Transverse colon (tissue), 4 donors: Measurements from ENCODE around the gene ZCCHC3.
A peak's percentile ranks its signal among the peaks of the same experiment; 100 is the strongest.

ENCODE experiments used
- CTCF ChIP-seq, 5 experiments: fragments of 200-600 bp in 3 of 5; fragments of 450-650 bp in 2 of 5; sonication (generic) in 3 of 5; IDR thresholded peaks; 1 replicate in 2 of 5; 2 replicates in 3 of 5; pipeline ENCODE4 v1.5.1; 2016 to 2017; ENCODE audit warnings: antibody characterized with exemption in 5 of 5, inconsistent platforms in 3 of 5, mild to moderate bottlenecking in 2 of 5, moderate library complexity in 1 of 5
- EP300 ChIP-seq: sonication (generic); formaldehyde crosslinking; IDR thresholded peaks from one replicate; pipeline ENCODE4 v1.6.1; 2017; ENCODE audit warnings: antibody characterized with exemption, low read depth
- POLR2AphosphoS5 ChIP-seq, 3 donors: sonication (generic); formaldehyde crosslinking; IDR thresholded peaks; one replicate each; pipeline ENCODE4 v1.6.1; 2016; ENCODE audit warnings: antibody characterized with exemption in 3 of 3

- TF ChIP-seq POLR2AphosphoS5 (IDR thresholded peaks at IDR 0.05) (peak in 2 of 3 donors; percentile 45 to 65), EP300 (no peak), CTCF (IDR thresholded peaks at IDR 0.05) (no peak)
Observed at GRCh38 chr20:346640-347316, 49.4 kb downstream of the ZCCHC3 start, which contains the start of gene NRSN2.
